GM19351 (cell line): ENCODE results near the gene HTR3B.
"Not testable (repeated sequence)": the region's sequence is repeated elsewhere in the genome, so short reads cannot be mapped to it uniquely, and the experiment has no call there.

Source experiments
- ATAC-seq: cut with Tn5 transposase; IDR thresholded peaks from one replicate; pipeline ENCODE4 v1.9.1; 2021; ENCODE audit warnings: mild to moderate bottlenecking, moderate library complexity; ENCODE audit not compliant: unreplicated experiment

Gene HTR3B

GRCh38 chr11:113904379-113905101 lies at the start of gene HTR3B:
Gene HTR3B (plus strand): TSS chr11:113904796. CDS start chr11:113904934, 138 bp downstream.
- no peak for ATAC-seq

GRCh38 chr11:113855803-113856202 lies 48.8 kb upstream of the HTR3B start:
- ATAC-seq = no peak

- no peak for ATAC-seq
These were observed 47.4 kb upstream of the HTR3B start for GRCh38 chr11:113856966-113857759.

- ATAC-seq = no peak
These were observed 44.9 kb upstream of the HTR3B start for GRCh38 chr11:113859665-113860064.

GRCh38 chr11:113862435-113862834 lies 42.2 kb upstream of the HTR3B start:
- no peak for ATAC-seq

GRCh38 chr11:113864410-113864809 lies 40.2 kb upstream of the HTR3B start:
- ATAC-seq = no peak

- ATAC-seq = no peak
These were observed 38.7 kb upstream of the HTR3B start for GRCh38 chr11:113865873-113866272.

- ATAC-seq = no peak
These were observed 36.6 kb upstream of the HTR3B start for GRCh38 chr11:113867843-113868503.

- ATAC-seq = no peak
These were observed 33.3 kb upstream of the HTR3B start for GRCh38 chr11:113871336-113871735.

GRCh38 chr11:113873236-113873626 lies 31.4 kb upstream of the HTR3B start:
- no peak for ATAC-seq

- no peak for ATAC-seq
These were observed 30.5 kb upstream of the HTR3B start for GRCh38 chr11:113874096-113874495.

GRCh38 chr11:113874581-113875233 lies 29.9 kb upstream of the HTR3B start:
- peak; percentile 36 for ATAC-seq

- ATAC-seq = peak; percentile 81
These were observed 29.1 kb upstream of the HTR3B start, which contains the start of gene USP28 for GRCh38 chr11:113875234-113876073. Gene USP28 (minus strand): TSS chr11:113875572. CDS start chr11:113875501, 71 bp downstream.

GRCh38 chr11:113876074-113876797 lies 28.4 kb upstream of the HTR3B start:
- no peak for ATAC-seq

- no peak for ATAC-seq
These were observed 27.6 kb upstream of the HTR3B start for GRCh38 chr11:113876798-113877669.

- ATAC-seq = no peak
These were observed 26.9 kb upstream of the HTR3B start for GRCh38 chr11:113877670-113878055.

- not testable (repeated sequence) for ATAC-seq
These were observed 25.1 kb upstream of the HTR3B start for GRCh38 chr11:113879446-113879845.

- ATAC-seq = no peak
These were observed 23.6 kb upstream of the HTR3B start for GRCh38 chr11:113880971-113881370.

- ATAC-seq = no peak
These were observed 22.7 kb upstream of the HTR3B start for GRCh38 chr11:113881856-113882255.
